CD1c-positive myeloid dendritic cell (primary cell): ENCODE measurements around the gene SMARCD3.

Experiments used
- DNase-seq: peaks from one replicate; pipeline ENCODE4 v3.0.0-alpha.2; 2016; ENCODE audit errors: extremely low spot score

SMARCD3 gene

DNA sequence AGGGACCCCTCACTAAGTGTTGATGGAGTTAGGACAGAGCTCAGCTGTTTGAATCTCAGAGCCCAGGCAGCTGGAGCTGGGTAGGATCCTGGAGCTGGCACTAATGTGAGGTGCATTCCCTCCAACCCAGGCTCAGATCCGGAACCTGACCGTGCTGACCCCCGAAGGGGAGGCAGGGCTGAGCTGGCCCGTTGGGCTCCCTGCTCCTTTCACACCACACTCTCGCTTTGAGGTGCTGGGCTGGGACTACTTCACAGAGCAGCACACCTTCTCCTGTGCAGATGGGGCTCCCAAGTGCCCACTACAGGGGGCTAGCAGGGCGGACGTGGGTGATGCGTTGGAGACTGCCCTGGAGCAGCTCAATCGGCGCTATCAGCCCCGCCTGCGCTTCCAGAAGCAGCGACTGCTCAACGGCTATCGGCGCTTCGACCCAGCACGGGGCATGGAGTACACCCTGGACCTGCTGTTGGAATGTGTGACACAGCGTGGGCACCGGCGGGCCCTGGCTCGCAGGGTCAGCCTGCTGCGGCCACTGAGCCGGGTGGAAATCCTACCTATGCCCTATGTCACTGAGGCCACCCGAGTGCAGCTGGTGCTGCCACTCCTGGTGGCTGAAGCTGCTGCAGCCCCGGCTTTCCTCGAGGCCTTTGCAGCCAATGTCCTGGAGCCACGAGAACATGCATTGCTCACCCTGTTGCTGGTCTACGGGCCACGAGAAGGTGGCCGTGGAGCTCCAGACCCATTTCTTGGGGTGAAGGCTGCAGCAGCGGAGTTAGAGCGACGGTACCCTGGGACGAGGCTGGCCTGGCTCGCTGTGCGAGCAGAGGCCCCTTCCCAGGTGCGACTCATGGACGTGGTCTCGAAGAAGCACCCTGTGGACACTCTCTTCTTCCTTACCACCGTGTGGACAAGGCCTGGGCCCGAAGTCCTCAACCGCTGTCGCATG lies 11.0 kb downstream of the SMARCD3 start:
- no peak for DNase-seq

DNA sequence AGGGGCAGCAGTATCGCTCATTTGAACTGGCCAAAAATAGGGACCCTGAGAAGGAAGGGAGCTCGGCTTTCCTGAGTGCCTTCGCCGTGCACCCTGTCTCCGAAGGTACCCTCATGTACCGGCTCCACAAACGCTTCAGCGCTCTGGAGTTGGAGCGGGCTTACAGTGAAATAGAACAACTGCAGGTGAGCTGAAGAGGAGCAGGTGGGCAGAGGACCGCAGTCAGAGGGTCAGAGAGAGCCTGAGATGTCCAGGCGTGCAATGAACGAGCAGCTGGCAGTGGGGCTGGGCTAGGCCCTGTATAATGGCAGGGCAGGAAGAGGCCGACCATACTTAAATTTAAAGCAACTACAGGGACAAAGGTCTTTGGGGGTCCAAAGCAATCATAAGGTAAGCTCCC lies 12.1 kb downstream of the SMARCD3 start:
- DNase-seq, result no peak

DNA sequence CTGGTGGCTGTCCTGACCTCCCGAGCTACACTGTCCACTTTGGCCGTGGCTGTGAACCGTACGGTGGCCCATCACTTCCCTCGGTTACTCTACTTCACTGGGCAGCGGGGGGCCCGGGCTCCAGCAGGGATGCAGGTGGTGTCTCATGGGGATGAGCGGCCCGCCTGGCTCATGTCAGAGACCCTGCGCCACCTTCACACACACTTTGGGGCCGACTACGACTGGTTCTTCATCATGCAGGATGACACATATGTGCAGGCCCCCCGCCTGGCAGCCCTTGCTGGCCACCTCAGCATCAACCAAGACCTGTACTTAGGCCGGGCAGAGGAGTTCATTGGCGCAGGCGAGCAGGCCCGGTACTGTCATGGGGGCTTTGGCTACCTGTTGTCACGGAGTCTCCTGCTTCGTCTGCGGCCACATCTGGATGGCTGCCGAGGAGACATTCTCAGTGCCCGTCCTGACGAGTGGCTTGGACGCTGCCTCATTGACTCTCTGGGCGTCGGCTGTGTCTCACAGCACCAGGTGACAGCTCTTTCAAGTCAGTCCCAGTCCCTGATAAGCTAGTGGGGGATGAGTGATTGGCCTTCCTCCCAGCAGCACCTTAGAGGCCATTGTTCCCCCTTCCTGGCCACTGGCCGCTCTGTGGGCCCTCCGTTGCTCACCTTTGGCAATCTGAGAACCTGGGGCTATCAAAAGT lies 13.3 kb downstream of the SMARCD3 start:
- DNase-seq, result no peak

- no peak for DNase-seq
Measured at GRCh38 chr7:151233804-151234203, 14.7 kb downstream of the SMARCD3 start.

DNA sequence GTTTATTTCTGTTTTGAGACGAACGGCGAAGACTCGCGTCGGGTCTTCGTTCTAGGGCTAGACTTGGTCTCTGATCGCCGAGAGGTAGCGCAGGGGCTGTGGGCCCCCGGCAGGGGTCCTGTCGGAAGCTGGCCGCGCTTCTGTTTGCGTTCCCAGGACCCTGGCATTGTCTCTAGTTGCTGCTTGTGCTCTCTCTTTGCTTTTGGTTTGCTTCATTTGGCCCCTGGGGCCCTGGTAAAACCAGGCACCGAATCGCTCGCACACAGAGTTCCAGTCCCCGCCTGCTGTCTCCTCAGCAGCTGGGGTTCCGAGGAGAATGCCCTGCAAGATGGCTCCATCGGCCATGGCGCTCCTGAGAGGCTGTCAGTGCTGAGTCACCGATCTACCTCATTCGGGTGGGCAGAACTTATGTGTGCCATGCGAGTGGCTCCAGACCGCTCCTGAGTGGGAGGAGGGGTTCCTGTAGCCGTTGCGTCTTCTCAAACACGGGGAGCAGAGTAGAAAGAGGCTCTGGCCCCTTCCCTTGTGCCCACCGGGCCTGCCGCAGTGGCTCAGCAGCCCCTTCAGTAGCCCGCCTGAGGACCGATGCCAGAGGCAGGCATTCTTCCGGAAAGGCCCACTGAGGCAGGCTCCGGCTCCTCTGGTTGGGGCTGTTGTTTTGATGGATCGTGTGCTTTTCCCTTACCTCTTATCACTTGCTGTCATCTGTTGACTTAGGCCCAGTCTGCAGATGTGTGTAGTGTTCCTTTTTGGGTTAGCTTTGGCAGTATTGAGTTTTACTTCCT lies 15.4 kb downstream of the SMARCD3 start:
- peak; percentile 88 for DNase-seq

DNA sequence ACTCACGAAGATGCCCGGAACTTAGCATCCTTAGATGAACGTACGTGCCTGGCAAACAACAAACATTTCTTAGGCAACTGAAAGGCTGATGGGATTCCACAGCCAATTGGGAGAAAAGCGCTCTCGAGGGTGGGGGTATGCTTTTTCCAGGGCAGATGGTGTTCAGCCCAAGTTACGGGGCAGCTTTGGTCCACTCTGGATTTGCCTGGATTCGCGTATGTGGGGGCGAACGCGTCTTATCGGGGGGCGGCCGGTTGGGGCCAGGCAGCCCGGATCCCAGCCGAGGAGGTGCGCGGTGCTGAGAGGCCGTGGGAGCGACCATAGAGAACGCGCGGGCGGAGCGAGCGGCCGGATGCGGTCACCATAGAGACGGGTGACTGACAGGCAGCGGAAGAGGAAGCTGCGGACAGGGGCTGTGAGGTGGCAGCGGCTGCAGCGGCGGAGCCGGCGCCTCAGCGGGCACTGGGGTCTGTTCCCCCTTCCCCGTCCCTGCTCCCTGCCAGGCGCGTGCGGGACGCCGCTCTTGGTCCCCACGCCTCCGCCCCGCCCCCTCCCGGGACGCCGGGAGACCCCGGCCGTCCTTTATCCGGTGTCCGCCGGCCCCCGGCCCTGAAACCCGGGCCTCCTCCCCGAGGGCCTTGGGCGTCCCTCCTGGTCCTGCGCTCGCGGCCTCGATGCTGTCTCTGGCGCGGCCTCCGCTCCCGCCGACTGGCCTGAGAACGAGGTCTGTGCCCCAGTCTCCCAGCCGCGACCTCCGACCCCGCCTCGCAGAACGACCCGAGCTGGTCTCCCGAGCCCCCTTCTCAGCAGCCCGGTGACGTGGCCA lies 16.2 kb downstream of the SMARCD3 start, which contains the start of gene CHPF2:
Gene CHPF2, plus strand, starts transcription at position 393 of the 826 bp plus-strand sequence. CDS start 1,529 bp downstream, outside the sequence.
- peak; percentile 94 for DNase-seq

- no peak for DNase-seq
Measured at GRCh38 chr7:151231080-151231479, 17.4 kb downstream of the SMARCD3 start.

GRCh38 chr7:151229249-151229648 lies 19.2 kb downstream of the SMARCD3 start:
- no peak for DNase-seq

DNA sequence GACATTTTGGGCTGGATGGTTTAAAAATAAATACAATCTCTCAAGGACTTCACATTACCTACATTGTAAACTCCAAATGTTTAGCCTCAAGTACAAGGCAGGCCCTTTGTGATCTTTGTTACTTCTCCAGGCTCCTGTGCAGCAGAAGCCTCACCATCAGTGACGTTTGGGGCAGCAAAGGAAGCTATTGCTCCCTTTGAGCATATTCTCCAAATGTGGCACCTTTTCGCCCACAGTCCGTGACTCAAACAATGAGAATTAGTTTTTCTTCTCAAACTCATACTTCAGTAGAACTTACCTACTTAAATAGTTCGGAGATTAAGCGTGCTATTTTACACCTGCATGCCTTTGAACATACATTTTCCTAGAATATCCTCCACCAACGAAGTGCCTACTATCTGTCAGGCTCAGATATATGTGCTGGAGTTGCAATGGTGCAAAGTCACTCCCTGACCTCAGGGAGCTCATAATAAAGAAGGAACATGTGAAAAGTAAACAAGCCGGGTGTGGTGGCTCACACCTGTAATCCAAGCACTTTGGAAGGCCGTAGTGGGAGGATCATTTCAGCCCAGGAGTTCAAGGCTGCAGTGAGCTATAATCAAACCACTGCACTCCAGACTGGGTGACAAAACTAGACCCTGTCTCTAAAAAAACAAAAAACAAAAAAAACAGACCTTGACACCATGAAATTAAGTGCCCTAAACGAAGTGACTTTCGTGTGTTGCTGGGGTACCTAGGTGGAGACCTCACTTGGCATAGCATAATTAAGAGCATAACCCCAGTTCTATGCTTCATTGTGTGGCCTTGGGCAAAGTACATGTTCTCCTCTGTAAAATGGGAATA lies 20.2 kb downstream of the SMARCD3 start:
- no peak for DNase-seq

- DNase-seq, result peak; percentile 99
Measured at GRCh38 chr7:151226875-151227782, 21.4 kb downstream of the SMARCD3 start, which contains the start of gene ABCF2. Gene ABCF2, minus strand, starts transcription at chr7:151227205. Its CDS starts 747 bp downstream, at chr7:151226458.

- no peak for DNase-seq
Measured at GRCh38 chr7:151226560-151226874, 22.0 kb downstream of the SMARCD3 start.

- peak; percentile 73 for DNase-seq
Measured at GRCh38 chr7:151225948-151226510, 22.5 kb downstream of the SMARCD3 start.

DNA sequence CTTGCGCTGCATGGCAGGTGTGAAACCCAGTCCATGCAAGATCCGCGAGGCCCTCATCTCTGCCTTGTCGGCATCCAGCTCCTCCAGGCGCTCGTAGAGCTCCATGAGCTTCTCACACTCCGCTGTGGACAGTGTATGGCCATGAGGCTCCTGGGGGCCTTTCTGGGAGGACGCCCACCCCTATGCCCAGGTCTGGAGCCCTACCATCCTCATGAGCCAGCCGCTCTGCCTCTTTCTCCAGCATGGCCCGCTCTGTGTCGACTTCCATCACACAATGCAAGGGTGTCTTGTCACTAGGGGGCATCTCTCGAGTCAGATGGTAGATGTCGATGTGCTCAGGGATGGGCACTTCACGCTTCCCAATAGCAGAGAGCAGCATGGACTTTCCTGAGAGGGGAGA lies 24.8 kb downstream of the SMARCD3 start:
- no peak for DNase-seq

DNA sequence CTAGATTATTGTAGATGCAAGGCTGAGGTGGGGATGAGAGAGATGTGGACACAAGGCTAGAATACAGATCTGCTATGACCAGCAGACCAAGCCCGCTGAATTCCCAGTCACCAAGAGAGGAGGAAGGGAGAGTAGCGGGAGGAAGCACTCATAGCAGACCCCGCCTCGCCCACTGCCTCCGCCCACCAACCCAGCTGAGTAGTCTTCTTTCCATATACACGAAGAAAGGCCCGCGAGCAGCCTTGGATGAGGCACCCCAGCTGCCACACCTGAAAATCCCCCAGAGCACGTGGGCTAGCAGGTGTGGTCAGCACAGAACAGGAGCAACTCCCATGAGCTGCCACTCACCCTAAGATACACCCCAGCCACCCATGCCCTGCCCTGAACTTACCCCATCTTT lies 30.3 kb downstream of the SMARCD3 start:
- no peak for DNase-seq

GRCh38 chr7:151215396-151215795 lies 33.1 kb downstream of the SMARCD3 start:
- DNase-seq, result no peak

DNA sequence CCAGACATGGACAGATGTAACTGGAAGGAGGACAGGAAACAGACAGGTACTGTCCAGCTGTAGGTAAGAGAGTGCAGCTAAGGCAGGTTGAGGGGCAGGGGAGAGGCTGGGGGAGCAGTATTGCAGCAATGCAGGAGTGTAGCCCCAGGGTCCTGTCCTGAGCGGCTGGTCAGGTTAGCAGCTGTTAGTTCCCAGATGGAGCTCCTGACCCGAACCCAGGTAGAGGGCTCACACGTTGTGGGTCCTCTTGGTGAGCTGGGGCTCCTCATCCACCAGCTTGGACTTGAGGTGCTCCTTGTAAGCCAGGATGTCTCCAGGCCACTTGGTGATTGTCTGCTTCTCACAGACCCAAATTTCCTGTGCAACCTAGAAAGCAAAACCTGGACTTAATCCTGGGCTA lies 34.7 kb downstream of the SMARCD3 start:
- DNase-seq, result no peak

- DNase-seq, result no peak
Measured at GRCh38 chr7:151212626-151213025, 35.9 kb downstream of the SMARCD3 start.

GRCh38 chr7:151211155-151211772 lies 37.2 kb downstream of the SMARCD3 start:
- DNase-seq, result no peak
